IMR-90 (cell line): ENCODE data around the gene TBC1D8. TPM values are rescaled to one million over a fixed set of nuclear protein-coding genes. Genes with fewer than 3 reads are reported as not detected.

ENCODE experiments used
- ATAC-seq: fragments of 200-7000 bp; cut with Tn5 transposase; 2 replicates; pipeline ENCODE4 v1.9.1; 2020; ENCODE audit warnings: low read depth, mild to moderate bottlenecking, moderate library complexity
- BruUV-seq: library from RNA; stranded (reverse); fragments of 400-500 nt; replicated peaks from 2 replicates; lab custom pipeline; 2021; lab: Mats Ljungman, UMichigan
- CTCF ChIA-PET: fragments of 300-600 bp; formaldehyde crosslinking; extraction: SDS; loops from one replicate; lab custom pipeline; 2021; ENCODE audit warnings: antibody characterized with exemption; lab: Yijun Ruan, JAX
- POLR2A ChIA-PET: fragments of 300-600 bp; sonication (Branson Sonifier 250); formaldehyde crosslinking; loops from one replicate; lab custom pipeline; 2022; ENCODE audit warnings: antibody characterized with exemption; ENCODE audit not compliant: unreplicated experiment; lab: Charles Lee
- DNase-seq: peaks from one replicate; pipeline ENCODE4 v3.0.0; 2013
- H2AFZ ChIP-seq: replicated peaks from 2 replicates; pipeline ENCODE3; 2013; ENCODE audit warnings: low read length, mild to moderate bottlenecking; ENCODE audit not compliant: poor library complexity
- H2AK5ac ChIP-seq: 2 replicates; pipeline ENCODE4 v1.6.1; 2013; ENCODE audit warnings: low read depth, low read length, inconsistent platforms
- H2AK9ac ChIP-seq: replicated peaks from 2 replicates; pipeline ENCODE3; 2013; ENCODE audit warnings: mild to moderate bottlenecking, low read depth, low read length, moderate library complexity; ENCODE audit not compliant: poor library complexity
- H2BK120ac ChIP-seq: 2 replicates; pipeline ENCODE4 v1.6.1; 2013; ENCODE audit warnings: low read depth, low read length, inconsistent platforms
- H2BK15ac ChIP-seq: 3 replicates; pipeline ENCODE4 v1.6.1; 2013; ENCODE audit warnings: low read depth, low read length, inconsistent platforms
- H2BK20ac ChIP-seq: 2 replicates; pipeline ENCODE4 v1.6.1; 2013; ENCODE audit warnings: low read depth, mild to moderate bottlenecking, inconsistent platforms, low read length, moderate library complexity
- H2BK5ac ChIP-seq: 2 replicates; pipeline ENCODE4 v1.6.1; 2013; ENCODE audit warnings: mild to moderate bottlenecking, low read depth, low read length, inconsistent platforms; ENCODE audit not compliant: poor library complexity, severe bottlenecking
- H3K14ac ChIP-seq: replicated peaks from 2 replicates; pipeline ENCODE4 v1.6.1; 2013; ENCODE audit warnings: low read depth, low read length, inconsistent platforms
- H3K18ac ChIP-seq: 2 replicates; pipeline ENCODE4 v1.6.1; 2013; ENCODE audit warnings: low read depth, low read length, control low read depth
- H3K23ac ChIP-seq: 2 replicates; pipeline ENCODE4 v1.6.1; 2013; ENCODE audit warnings: low read depth, low read length, inconsistent platforms
- H3K27ac ChIP-seq: 2 replicates; pipeline ENCODE4 v1.5.1; 2013; ENCODE audit warnings: mild to moderate bottlenecking, control low read depth, low read length; ENCODE audit not compliant: insufficient read depth
- H3K27me3 ChIP-seq: 2 replicates; pipeline ENCODE4 v1.6.1; 2013; ENCODE audit warnings: low read length; ENCODE audit not compliant: control insufficient read depth, insufficient read depth
- H3K36me3 ChIP-seq: 2 replicates; pipeline ENCODE4 v1.6.1; 2013; ENCODE audit warnings: low read length, mixed read lengths; ENCODE audit not compliant: control insufficient read depth, insufficient read depth
- H3K4ac ChIP-seq: 2 replicates; pipeline ENCODE4 v1.6.1; 2013; ENCODE audit warnings: low read depth, low read length, inconsistent platforms
- H3K4me1 ChIP-seq: 2 replicates; pipeline ENCODE4 v1.6.1; 2013; ENCODE audit warnings: low read length, mixed read lengths; ENCODE audit not compliant: control insufficient read depth, insufficient read depth
- H3K4me2 ChIP-seq: 2 replicates; pipeline ENCODE4 v1.6.1; 2013; ENCODE audit warnings: low read depth, mild to moderate bottlenecking, control low read depth, low read length, moderate library complexity
- H3K4me3 ChIP-seq: 2 replicates; pipeline ENCODE4 v1.5.1; 2013; ENCODE audit warnings: low read depth, mild to moderate bottlenecking, control low read depth, low read length, moderate library complexity; ENCODE audit not compliant: insufficient read depth
- H3K56ac ChIP-seq: 2 replicates; pipeline ENCODE4 v1.6.1; 2013; ENCODE audit warnings: low read length, inconsistent platforms; ENCODE audit not compliant: insufficient read depth; ENCODE audit errors: extremely low read depth
- H3K79me1 ChIP-seq, 2 experiments: 2 replicates each; pipeline ENCODE4 v1.6.1; 2013; ENCODE audit warnings: low read length in 2 of 2, inconsistent platforms in 1 of 2, low read depth in 1 of 2
- H3K9ac ChIP-seq: 2 replicates; pipeline ENCODE4 v1.6.1; 2013; ENCODE audit warnings: low read depth, low read length, control low read depth
- H3K9me1 ChIP-seq: 2 replicates; pipeline ENCODE4 v1.6.1; 2013; ENCODE audit warnings: low read length, inconsistent platforms; ENCODE audit not compliant: insufficient read depth
- H3K9me3 ChIP-seq: 2 replicates; pipeline ENCODE4 v1.6.1; 2013; ENCODE audit warnings: low read length; ENCODE audit not compliant: control insufficient read depth, insufficient read depth
- H4K20me1 ChIP-seq: 2 replicates; pipeline ENCODE4 v1.6.1; 2013; ENCODE audit warnings: low read length, inconsistent platforms; ENCODE audit not compliant: insufficient read depth
- H4K5ac ChIP-seq: 2 replicates; pipeline ENCODE4 v1.6.1; 2013; ENCODE audit warnings: mild to moderate bottlenecking, low read depth, low read length, control low read depth
- H4K8ac ChIP-seq, 2 experiments: 2 replicates each; pipeline ENCODE4 v1.6.1; 2013; ENCODE audit warnings: low read depth in 2 of 2, low read length in 2 of 2, control low read depth in 1 of 2, inconsistent platforms in 1 of 2
- H4K91ac ChIP-seq: 2 replicates; pipeline ENCODE4 v1.6.1; 2013; ENCODE audit warnings: low read depth, low read length, inconsistent platforms; ENCODE audit not compliant: insufficient read depth
- BHLHE40 ChIP-seq: fragments of 150-350 bp; IDR thresholded peaks from 2 replicates; pipeline ENCODE4 v1.6.1; 2016; ENCODE audit warnings: mild to moderate bottlenecking, low read depth, low read length
- CEBPB ChIP-seq: IDR thresholded peaks from 2 replicates; pipeline ENCODE4 v1.6.1; 2012; ENCODE audit warnings: low read depth, low read length, improper control_type of control experiment
- CHD1 ChIP-seq: IDR thresholded peaks from 2 replicates; pipeline ENCODE4 v1.6.1; 2012; ENCODE audit warnings: low read depth, low read length, improper control_type of control experiment
- FOS ChIP-seq: fragments of 150-350 bp; IDR thresholded peaks from 2 replicates; pipeline ENCODE4 v1.6.1; 2016; ENCODE audit warnings: low read depth, low read length
- MAZ ChIP-seq: IDR thresholded peaks from 2 replicates; pipeline ENCODE4 v1.6.1; 2012; ENCODE audit warnings: low read depth, mild to moderate bottlenecking, low read length, improper control_type of control experiment, moderate library complexity, borderline replicate concordance
- MXI1 ChIP-seq: IDR thresholded peaks from 2 replicates; pipeline ENCODE4 v1.6.1; 2012; ENCODE audit warnings: low read depth, mild to moderate bottlenecking, low read length, moderate library complexity, borderline replicate concordance
- RCOR1 ChIP-seq: IDR thresholded peaks from 2 replicates; pipeline ENCODE4 v1.6.1; 2012; ENCODE audit warnings: mild to moderate bottlenecking, low read length, improper control_type of control experiment; ENCODE audit not compliant: insufficient replicate concordance
- SMC3 ChIP-seq: fragments of 150-350 bp; IDR thresholded peaks from 2 replicates; pipeline ENCODE4 v1.6.1; 2016; ENCODE audit warnings: low read depth, mild to moderate bottlenecking, antibody characterized with exemption, low read length, moderate library complexity
- WGBS, 2 experiments: methylation state at CpG; one replicate each; pipeline versions ENCODE4 v1.1.5 to v1.1.7; 2013; ENCODE audit warnings: missing lambda C conversion rate in 2 of 2; ENCODE audit not compliant: insufficient read length in 1 of 2; ENCODE audit errors: extremely low coverage in 2 of 2; 5-methylcytosine and 5-hydroxymethylcytosine counted together
- dilution Hi-C: fragments of 300-500 bp; cut with HindIII; formaldehyde crosslinking; loops from one replicate; pipeline ENCODE4 v1.14.3; 2018; ENCODE audit warnings: low sequenced_read_pairs; ENCODE audit not compliant: unreplicated experiment
- in situ Hi-C: fragments of 300-500 bp; cut with MboI; formaldehyde crosslinking; loops from 3 replicates; pipeline ENCODE4 v1.14.3; 2019; ENCODE audit warnings: low sequenced_read_pairs, inconsistent platforms, mixed read lengths
- intact Hi-C: fragments of 100-400 bp; cut with micrococcal nuclease; formaldehyde crosslinking; loops from 2 replicates; pipeline ENCODE4 v1.10.0; 2022
- polyA plus RNA-seq, 3 experiments: library from polyadenylated mRNA; depleted of rRNA; stranded (reverse); fragments of >200 nt; gene quantifications; 2 replicates each; pipeline ENCODE4 v1.2.3, GENCODE V29; 2012; ENCODE audit warnings: low replicate concordance in 1 of 3
- total RNA-seq: library from RNA; depleted of rRNA; stranded (reverse); fragments of >200 nt; gene quantifications from 2 replicates; pipeline ENCODE4 v1.2.3, GENCODE V29; 2012
- TF ChIP-seq, protein P1 (sequence below): fragments of 150-350 bp; IDR thresholded peaks from 2 replicates; pipeline ENCODE4 v1.6.1; 2017; ENCODE audit warnings: mild to moderate bottlenecking, antibody characterized with exemption, low read length, low read depth
- TF ChIP-seq, protein P2 (sequence below): conservative IDR thresholded peaks from 2 replicates; pipeline ENCODE4 v1.5.1; 2012; ENCODE audit warnings: mild to moderate bottlenecking, low read depth, low read length, improper control_type of control experiment

The TBC1D8 gene
- total and polyA plus RNA-seq, 2 of the 4 experiments (the other 2 are of a cell fraction): 1.3 to 1.5 TPM

DNA sequence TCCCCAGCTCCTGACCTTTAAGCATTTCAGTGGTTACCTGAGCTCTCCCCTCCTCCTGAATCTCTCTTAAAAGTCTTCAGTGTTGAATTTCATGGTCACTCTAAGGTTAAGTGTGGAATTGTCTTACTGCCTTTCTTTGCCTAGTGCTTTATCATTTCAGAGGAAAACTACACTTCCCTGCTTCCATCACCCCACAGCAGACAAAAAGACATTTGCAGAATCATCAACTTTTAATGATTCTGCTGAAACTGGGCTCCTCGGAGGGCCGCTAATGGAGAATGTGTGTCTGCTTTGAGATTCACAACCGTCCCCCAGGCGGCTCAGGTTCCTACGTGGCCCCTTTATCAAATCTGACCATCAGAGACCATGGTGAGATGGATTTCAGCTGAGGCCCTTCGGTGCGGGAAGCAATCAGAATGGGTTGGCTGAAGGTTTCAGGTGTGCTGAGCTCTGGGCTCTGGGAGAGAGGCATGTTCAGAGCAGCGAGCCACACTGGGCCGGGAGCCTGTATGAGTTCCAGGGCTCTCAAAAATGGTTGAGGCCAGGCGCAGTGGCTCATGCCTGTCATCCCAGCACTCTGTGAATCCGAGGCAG lies 41.9 kb upstream of the TBC1D8 start:
- intact Hi-C loops (no loop called here), in situ Hi-C loops (no loop called here)
- BruUV-seq: no TSS peak

More for the DNA sequence above, 41.9 kb upstream of the TBC1D8 start:
- WGBS, 2 experiments: 70% methylated on average over 3 of the region's 11 CpGs; no CpG with 5 or more reads in 1 of the 2 experiments
- H3K79me1 ChIP-seq: no peaks in the 10 kb centered on the region
- H2AFZ ChIP-seq: peak overlapping the region; percentile 9
- no peaks in the 10 kb centered on the region for H3K9me3 ChIP-seq
- no peak overlapping the region for H3K23ac ChIP-seq
- H2BK120ac ChIP-seq: no peak overlapping the region
- no peak overlapping the region for H2AK9ac ChIP-seq
- H3K9me1 ChIP-seq: no peaks in the 10 kb centered on the region
- no peak overlapping the region for H3K18ac ChIP-seq
- no peak overlapping the region for H3K4me3 ChIP-seq
- ATAC-seq (no peak), DNase-seq (no peak)
- dilution Hi-C loops: no loop called here
- no peak overlapping the region for H3K14ac ChIP-seq
- H4K8ac ChIP-seq: no peak overlapping the region
- H4K20me1 ChIP-seq: no peaks in the 10 kb centered on the region
- TF ChIP-seq SMC3 (no peak), BHLHE40 (no peak), MXI1 (no peak), FOS (no peak), CEBPB (no peak), MAZ (no peak), RCOR1 (no peak), CHD1 (no peak)
- TF ChIP-seq, protein P1, sequence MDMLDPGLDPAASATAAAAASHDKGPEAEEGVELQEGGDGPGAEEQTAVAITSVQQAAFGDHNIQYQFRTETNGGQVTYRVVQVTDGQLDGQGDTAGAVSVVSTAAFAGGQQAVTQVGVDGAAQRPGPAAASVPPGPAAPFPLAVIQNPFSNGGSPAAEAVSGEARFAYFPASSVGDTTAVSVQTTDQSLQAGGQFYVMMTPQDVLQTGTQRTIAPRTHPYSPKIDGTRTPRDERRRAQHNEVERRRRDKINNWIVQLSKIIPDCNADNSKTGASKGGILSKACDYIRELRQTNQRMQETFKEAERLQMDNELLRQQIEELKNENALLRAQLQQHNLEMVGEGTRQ: no peak
- TF ChIP-seq, protein P2, sequence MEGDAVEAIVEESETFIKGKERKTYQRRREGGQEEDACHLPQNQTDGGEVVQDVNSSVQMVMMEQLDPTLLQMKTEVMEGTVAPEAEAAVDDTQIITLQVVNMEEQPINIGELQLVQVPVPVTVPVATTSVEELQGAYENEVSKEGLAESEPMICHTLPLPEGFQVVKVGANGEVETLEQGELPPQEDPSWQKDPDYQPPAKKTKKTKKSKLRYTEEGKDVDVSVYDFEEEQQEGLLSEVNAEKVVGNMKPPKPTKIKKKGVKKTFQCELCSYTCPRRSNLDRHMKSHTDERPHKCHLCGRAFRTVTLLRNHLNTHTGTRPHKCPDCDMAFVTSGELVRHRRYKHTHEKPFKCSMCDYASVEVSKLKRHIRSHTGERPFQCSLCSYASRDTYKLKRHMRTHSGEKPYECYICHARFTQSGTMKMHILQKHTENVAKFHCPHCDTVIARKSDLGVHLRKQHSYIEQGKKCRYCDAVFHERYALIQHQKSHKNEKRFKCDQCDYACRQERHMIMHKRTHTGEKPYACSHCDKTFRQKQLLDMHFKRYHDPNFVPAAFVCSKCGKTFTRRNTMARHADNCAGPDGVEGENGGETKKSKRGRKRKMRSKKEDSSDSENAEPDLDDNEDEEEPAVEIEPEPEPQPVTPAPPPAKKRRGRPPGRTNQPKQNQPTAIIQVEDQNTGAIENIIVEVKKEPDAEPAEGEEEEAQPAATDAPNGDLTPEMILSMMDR: no peak
- no peak overlapping the region for H2BK15ac ChIP-seq
- no peak overlapping the region for H4K5ac ChIP-seq
- no peak overlapping the region for H2AK5ac ChIP-seq
- no peak overlapping the region for H3K56ac ChIP-seq
- no peaks in the 10 kb centered on the region for H3K36me3 ChIP-seq
- no peaks in the 10 kb centered on the region for H3K4me1 ChIP-seq
- H3K27ac ChIP-seq: no peak overlapping the region
- no peak overlapping the region for H4K91ac ChIP-seq
- H3K27me3 ChIP-seq: peaks cover 19% of the 10 kb centered on the region
- H2BK5ac ChIP-seq: no peak overlapping the region
- no peak overlapping the region for H3K4ac ChIP-seq
- ChIA-PET POLR2A (no interaction called here), CTCF (no interaction called here)
- no peak overlapping the region for H2BK20ac ChIP-seq
- H3K4me2 ChIP-seq: no peak overlapping the region
- H3K9ac ChIP-seq: no peak overlapping the region
